KOPT-K1 (cell line): Measurements from ENCODE around the gene L3MBTL1.

Experiments used
- H3K27ac ChIP-seq: fragments of 200-600 bp; sonication (generic); 2 replicates; pipeline ENCODE4 v1.5.1; 2016; ENCODE audit warnings: antibody characterized with exemption, mild to moderate bottlenecking, low read depth, low read length; ENCODE audit not compliant: poor library complexity, severe bottlenecking
- H3K36me3 ChIP-seq: fragments of 200-600 bp; sonication (generic); 2 replicates; pipeline ENCODE4 v1.5.1; 2017; ENCODE audit warnings: antibody characterized with exemption, mild to moderate bottlenecking, low read length, moderate library complexity; ENCODE audit not compliant: insufficient read depth
- H3K9me3 ChIP-seq: fragments of 200-600 bp; sonication (generic); 2 replicates; pipeline ENCODE4 v1.5.1; 2017; ENCODE audit warnings: antibody characterized with exemption, low read length, mild to moderate bottlenecking; ENCODE audit not compliant: insufficient read depth, poor library complexity, severe bottlenecking

The L3MBTL1 gene

DNA sequence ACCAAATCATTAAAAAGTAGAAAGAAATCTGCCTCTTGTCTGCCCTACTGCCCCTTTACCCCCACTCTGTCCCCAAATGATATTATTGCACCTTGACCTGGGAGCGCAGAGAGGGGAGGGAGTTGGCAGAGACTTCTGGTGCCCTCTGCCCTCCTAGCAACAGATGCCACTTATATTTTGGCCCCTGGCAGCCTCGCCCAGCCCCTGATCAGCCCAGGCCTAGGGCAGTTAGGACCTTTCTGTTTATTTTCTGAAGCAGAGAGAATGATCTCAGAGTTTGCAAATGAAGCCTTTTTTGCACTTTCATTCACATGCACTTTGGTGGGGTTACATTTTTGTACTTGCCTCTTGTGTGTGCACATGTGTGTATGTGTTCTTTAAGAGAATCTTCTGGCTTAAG, 43.0 kb downstream of the L3MBTL1 start:
- H3K9me3 ChIP-seq, result no peaks in the 10 kb centered on the region
- no peak overlapping the region for H3K27ac ChIP-seq
- H3K36me3 ChIP-seq, result no peaks in the 10 kb centered on the region

DNA sequence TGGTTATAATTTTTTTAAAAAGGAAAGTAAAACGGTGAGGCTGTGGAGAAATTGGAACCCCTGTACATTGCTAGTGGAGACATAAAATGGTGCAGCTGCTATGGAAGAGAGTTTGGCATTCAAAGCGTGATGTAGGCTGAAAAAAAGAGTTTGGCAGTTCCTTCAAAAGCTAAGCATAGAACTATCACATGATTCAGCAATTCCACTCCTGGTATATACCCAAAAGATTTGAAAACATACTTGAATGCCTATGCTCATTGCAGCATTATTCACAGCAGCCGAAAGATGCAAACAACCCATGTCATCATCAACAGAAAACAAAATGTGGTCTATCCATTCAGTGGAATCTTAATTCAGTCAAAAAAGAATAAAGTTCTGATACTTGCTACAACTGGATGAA, 46.9 kb downstream of the L3MBTL1 start:
- H3K27ac ChIP-seq, result no peak overlapping the region
- H3K9me3 ChIP-seq, result no peaks in the 10 kb centered on the region
- no peaks in the 10 kb centered on the region for H3K36me3 ChIP-seq

DNA sequence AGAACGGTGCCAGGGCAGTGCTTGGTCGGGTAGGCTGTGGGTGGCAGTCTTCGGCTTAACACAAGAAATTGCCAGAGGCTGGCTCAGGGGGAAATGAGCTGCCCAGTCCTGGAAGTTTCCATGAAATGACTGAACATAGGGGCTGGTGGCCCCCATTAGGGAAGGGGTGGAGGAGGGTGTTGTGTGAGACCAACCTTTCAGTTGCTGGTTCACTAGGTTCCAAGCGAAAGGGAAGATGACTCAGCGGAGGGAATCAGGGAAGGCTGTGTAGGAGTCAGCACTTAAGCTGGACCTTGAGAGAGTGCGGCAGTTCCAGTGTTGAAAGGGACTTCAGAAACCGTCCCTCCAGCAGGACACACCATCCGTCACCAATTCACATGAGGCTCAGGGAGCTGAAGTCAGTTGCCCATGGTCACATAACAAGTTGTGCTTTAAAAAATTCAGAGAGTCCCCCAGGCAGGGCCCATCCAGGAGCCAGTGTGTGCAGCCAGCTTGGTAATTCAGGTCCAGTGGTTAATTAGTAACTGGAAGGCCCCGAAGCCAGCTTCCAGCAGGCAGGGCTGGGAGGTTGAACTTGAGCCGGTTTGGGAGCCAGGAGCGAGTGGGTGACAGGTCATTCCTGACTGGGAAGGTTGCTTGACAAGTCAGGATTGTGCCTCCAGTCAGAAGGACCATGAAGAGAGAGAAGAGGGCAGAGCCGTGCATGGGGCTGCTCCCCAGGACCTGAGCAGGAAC, 51.1 kb downstream of the L3MBTL1 start, which contains the start of gene SGK2:
SGK2 (plus strand) TSS at position 616 of the 735 bp plus-strand sequence. CDS start 7,469 bp downstream, outside the sequence.
- no peaks in the 10 kb centered on the region for H3K9me3 ChIP-seq
- H3K27ac ChIP-seq, result no peak within 1 kb of the TSS
- no peaks in the 10 kb centered on the region for H3K36me3 ChIP-seq

DNA sequence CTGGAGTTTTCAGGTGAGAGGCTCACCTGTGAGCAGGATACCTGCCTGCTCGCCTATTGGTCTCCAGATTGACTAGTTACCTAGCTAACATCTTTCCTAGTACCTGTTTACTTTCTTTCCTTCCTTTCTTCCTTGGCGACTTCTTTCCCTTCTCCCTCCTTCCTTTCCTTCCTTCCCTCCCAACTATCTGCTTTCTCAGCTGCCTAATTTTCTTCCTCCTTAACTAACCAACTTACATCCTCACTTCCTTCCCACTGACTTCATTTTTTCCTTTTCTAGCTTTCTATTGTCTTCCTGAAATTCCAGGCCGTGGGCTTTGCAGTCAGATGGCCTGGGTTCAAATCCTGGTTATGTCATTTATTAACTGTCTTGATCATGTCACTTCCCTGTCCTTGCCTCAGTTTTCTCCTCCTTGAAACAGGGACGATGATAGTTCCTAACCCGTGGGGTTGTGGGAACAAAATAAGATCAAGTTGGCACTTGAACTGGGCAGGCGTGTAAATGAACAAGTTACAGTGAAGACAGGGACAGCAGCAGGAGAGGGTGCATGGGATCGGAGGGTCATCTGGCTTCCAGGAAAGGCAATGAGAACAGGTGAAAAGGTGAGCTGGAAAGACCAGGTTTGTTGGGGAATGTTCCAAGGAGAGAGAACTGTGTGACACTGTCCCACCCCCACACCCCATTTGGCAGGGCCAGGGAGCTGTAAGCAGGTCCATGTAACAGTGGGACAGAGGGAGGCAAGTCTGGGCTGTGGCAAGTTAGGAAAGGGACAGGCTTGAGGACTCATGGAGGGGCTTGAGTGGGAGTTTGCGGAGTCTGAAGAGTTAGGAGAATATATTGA, 51.9 kb downstream of the L3MBTL1 start:
- Histone ChIP-seq H3K36me3 (no peaks in the 10 kb centered on the region), H3K27ac (no peak overlapping the region), H3K9me3 (no peaks in the 10 kb centered on the region)

DNA sequence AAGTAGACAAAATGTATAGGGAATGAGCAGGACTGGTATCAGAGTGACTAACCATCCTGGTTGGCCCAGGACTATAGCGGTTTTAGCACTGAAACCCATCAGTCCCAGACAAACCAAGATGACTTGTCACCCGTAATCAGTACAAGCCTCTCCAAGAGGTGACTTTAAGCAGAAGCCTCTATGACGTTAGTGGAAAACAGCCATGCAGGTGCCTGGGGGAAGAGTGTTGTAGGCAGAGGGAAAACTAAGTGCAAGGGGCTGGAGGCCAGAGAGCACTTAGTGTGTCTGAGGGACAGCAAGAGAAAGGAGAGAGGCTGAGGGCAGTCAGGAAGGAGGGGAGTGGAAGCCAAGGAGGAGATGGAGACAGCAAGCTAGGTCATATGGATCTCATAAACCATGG, 53.5 kb downstream of the L3MBTL1 start:
- H3K27ac ChIP-seq, result no peak overlapping the region
- no peaks in the 10 kb centered on the region for H3K9me3 ChIP-seq
- no peaks in the 10 kb centered on the region for H3K36me3 ChIP-seq

DNA sequence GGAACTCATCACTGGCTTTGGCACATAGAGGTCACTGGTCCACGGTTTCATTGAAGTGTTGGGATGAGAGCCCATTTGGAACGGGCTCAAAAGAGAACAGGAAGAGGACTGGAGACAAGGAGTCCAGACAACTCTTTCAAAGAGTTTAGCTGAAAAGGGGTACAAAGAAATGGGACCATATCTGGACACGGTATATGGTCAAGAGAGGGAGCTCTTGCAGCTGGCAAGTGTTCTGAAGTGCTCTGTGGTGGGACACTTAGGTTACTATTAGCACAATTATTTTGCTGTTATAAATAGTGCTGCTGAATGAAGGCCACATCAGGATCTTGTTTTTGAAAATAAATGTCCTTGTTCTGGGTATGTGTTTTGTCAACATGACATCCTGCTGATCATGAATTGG, 55.9 kb downstream of the L3MBTL1 start:
- H3K9me3 ChIP-seq, result no peaks in the 10 kb centered on the region
- no peaks in the 10 kb centered on the region for H3K36me3 ChIP-seq
- no peak overlapping the region for H3K27ac ChIP-seq

DNA sequence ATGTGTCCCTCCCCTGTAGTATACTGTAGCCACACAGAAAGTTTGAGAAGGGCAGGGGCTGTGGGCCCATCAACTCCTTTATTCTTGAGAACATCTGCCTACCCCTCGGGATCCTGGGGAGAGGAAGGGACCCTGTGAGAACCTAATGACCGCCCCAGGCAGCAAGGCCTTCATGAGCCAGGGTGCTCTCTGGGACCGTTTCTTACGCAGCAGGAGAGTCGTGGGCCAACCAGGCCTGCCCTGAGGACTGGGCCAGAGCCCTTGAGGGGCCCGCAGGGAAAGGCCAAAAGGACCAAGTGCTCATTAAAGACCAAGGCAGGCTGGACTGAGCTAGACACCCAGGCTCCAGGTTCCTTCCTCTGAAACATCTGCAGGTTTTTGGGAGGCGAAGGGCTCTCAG, 56.5 kb downstream of the L3MBTL1 start:
- Histone ChIP-seq H3K36me3 (no peaks in the 10 kb centered on the region), H3K27ac (no peak overlapping the region), H3K9me3 (no peaks in the 10 kb centered on the region)

DNA sequence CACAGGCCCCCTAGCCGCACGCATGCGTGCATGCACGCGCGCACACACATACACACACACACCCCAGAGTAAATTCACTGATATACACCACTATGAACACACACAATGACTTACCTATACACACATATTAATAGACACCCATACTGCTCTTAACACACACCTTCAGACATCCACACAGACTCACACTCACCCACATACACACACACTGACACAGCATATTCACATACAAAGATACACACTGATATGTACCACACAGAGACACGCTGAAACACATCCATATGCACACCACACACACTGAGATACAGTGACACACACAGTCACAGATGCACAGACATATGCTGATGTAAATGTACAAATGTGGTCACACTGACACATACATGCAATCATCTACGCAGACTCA, 57.0 kb downstream of the L3MBTL1 start:
- Histone ChIP-seq H3K27ac (no peak overlapping the region), H3K36me3 (no peaks in the 10 kb centered on the region), H3K9me3 (no peaks in the 10 kb centered on the region)

DNA sequence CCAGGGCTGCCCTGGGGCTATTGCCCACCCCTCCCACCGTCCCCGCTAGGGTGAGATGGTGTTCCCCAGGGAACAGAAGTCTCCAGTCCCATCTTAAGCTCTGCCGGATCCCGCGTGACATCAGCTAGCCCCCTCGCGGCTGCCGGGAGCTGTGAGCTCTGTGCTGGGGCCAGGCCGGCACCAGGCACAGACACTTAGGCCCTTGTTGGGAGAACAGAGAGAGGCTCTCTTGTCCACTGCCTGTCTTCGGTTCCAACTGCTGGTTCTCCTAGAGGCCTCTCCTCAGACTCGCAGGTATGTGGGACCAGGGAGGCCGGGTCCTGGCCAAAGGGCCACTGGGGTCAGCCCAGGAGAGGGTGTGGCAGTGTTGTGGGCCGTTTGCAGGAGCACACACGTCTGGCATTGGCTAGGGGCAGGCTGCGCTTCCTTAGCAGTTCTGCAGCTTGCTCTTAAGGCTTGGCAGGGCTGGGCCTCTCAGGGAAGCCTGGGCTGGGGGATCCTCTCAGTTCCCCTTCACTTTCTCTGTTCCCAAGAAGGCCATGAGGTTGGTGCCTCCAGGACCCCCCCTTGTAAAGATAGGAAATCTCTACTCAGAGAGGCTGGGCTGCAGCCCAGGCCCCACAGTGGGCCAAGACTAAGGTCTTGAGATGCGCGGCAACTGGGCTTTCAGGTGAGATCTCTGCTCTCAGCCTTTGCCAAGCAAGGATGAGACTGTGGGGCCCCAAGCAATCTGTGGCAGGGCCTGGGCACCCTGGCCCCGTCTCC, 57.7 kb downstream of the L3MBTL1 start:
- H3K27ac ChIP-seq, result no peak overlapping the region
- no peaks in the 10 kb centered on the region for H3K36me3 ChIP-seq
- no peaks in the 10 kb centered on the region for H3K9me3 ChIP-seq

DNA sequence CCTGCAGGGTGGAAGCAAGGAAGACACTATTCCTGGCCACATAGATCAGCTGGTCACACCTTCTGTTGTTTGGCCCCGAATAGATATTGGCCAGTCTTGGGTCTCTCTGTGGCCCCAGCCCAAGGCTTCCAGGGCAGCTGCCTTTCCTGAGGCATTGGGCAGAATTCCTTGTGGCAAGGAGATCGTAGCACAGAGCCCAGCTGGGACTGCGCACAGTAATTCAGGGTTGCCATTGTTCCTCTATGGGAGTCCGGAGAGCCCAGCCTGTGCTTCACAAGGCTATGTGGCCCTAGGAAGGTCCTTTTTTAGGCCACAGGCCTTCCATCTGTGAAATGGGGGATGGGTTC, 58.2 kb downstream of the L3MBTL1 start:
- H3K9me3 ChIP-seq, result no peaks in the 10 kb centered on the region
- H3K27ac ChIP-seq, result no peak overlapping the region
- no peaks in the 10 kb centered on the region for H3K36me3 ChIP-seq

DNA sequence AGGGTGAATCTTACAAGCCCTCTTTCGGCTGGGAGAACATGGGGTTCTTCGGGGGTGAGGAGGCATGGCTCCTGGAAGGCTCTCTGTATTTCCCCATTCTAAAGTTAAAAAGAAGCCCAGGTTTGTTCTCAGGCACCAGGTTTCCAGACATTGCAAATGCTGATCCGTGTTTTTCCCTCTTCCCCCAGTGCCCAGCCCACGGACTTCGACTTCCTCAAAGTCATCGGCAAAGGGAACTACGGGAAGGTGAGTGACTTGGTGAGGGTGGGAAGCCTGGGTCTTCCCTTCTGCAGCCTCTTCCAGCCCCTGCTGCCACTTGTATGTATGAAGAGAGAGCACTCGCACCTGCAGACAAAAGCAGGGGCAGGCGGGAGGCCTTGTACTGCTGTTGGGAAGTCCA, 60.0 kb downstream of the L3MBTL1 start:
- Histone ChIP-seq H3K27ac (no peak overlapping the region), H3K9me3 (no peaks in the 10 kb centered on the region), H3K36me3 (no peaks in the 10 kb centered on the region)

DNA sequence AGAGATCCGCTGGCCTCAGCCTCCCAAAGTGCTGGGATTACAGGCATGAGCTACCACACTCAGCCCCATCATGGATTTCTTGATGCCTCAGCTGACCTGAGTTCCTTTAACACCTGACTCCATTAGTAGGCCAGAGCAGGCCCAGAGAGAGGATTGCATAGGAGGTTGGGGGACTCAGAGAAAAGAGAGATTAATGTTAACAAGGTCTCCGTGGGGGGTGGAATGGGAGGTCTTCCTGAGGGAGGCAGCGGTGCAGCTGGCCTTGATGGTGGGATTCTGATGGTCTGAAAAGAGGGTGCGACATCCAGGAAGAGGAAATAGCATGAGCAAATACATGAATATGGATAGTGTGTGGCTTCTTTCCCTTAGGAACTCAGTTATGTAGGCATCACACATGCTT, 61.2 kb downstream of the L3MBTL1 start:
- H3K36me3 ChIP-seq, result no peaks in the 10 kb centered on the region
- no peaks in the 10 kb centered on the region for H3K9me3 ChIP-seq
- H3K27ac ChIP-seq, result no peak overlapping the region

DNA sequence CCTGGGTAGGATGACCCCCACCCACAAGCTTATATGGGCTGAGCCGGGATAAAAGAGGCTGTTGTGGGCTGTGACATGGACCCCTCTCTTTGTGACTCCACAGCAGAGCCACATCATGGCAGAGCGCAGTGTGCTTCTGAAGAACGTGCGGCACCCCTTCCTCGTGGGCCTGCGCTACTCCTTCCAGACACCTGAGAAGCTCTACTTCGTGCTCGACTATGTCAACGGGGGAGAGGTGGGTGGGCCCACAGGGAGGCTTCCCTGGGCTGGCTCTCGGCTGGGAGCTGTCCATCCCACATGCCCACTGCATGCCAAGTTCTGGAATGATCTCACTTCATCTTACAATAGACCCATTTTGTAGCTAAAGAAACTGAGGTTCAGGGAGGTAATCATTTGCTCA, 61.8 kb downstream of the L3MBTL1 start:
- no peaks in the 10 kb centered on the region for H3K36me3 ChIP-seq

DNA sequence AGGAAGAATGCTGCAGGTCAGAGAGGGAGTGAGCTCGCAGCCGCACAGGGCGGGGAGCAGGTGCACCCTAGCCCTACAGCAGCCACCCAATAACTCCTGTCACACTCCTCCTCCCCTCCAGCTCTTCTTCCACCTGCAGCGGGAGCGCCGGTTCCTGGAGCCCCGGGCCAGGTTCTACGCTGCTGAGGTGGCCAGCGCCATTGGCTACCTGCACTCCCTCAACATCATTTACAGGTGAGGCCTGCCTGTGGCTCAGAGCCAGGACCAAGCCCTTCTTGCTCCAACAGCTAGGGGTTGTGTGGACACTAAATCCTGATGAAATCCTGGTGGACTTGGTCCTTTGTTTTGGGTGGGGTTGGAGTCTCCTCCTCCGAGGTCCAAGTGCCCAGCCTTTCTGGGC, 63.0 kb downstream of the L3MBTL1 start:
- no peaks in the 10 kb centered on the region for H3K9me3 ChIP-seq
- H3K36me3 ChIP-seq, result no peaks in the 10 kb centered on the region
- H3K27ac ChIP-seq, result no peak overlapping the region

More for the DNA sequence above, 61.8 kb downstream of the L3MBTL1 start:
- Histone ChIP-seq H3K27ac (no peak overlapping the region), H3K9me3 (no peaks in the 10 kb centered on the region)

DNA sequence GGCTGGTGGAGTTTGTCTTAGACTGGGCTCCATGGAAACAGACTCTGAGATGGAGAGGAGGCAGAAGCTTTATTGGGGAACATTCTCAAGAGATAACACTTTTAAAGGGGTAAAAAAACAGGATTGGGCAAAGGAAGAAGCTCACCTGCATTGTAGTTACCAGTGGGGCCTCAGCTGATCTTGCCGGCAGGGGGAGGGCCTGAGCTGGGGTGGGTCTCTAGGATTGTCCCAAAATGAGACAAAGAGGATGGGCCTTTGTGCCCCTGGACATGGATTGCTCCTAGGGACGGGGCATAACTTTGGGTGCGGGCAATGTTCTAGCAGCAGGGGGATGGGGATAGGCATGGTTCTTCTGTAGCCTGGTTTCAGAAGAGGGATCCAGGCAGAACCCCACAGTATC, 63.8 kb downstream of the L3MBTL1 start:
- Histone ChIP-seq H3K27ac (no peak overlapping the region), H3K9me3 (no peaks in the 10 kb centered on the region), H3K36me3 (no peaks in the 10 kb centered on the region)
